ENCODE data around the gene TNNT3. TPM values are rescaled to one million over a fixed set of nuclear protein-coding genes. Genes with fewer than 3 reads are reported as not detected.

The TNNT3 gene
- total and polyA plus RNA-seq, 2 of the 4 experiments (the other 2 are of a cell fraction) = not detected

DNA sequence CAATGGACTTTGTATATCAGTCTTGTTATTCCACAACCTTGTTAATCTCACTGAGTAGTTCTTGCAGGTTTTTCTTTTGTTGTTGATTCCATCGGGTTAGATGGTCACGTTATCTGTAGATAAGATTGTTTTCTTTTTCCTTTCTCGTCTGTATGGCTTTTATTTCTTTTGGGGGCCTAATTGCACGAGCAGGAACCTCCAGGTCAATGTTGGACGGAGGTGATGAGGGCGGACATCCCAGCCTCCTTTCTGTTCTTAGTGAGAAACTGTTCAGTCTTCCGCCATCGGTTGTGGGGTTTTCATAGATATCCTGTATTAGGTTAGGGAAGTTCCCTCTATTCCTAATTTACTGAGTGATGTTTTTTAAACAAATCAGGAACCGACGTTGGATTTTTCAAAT, 23.0 kb upstream of the TNNT3 start:
- H3K18ac ChIP-seq (ENCODE audit: low read depth, low read length) = no peak overlapping the region
- no peak overlapping the region for H3K9ac ChIP-seq (ENCODE audit: low read depth, low read length)
- in situ Hi-C loops (cut with MboI; ENCODE audit: low sequenced_read_pairs) = no loop called here
- H3K4me2 ChIP-seq (ENCODE audit: low read depth, low read length) = no peak overlapping the region
- intact Hi-C loops (cut with micrococcal nuclease) = no loop called here
- H3K79me1 ChIP-seq (ENCODE audit: low read depth in 1 of 2, low read length in 2 of 2) = no peaks in the 10 kb centered on the region
- no peak overlapping the region for H3K56ac ChIP-seq (ENCODE audit: extremely low read depth, insufficient read depth, low read length)
- H4K8ac ChIP-seq (ENCODE audit: low read depth in 2 of 2, low read length in 2 of 2) = no peak overlapping the region
- no peaks in the 10 kb centered on the region for H4K20me1 ChIP-seq (ENCODE audit: insufficient read depth, low read length)
- no peak overlapping the region for H2BK120ac ChIP-seq (ENCODE audit: low read depth, low read length)
- dilution Hi-C loops (cut with HindIII; ENCODE audit: low sequenced_read_pairs, unreplicated experiment) = no loop called here
- no peak overlapping the region for H4K91ac ChIP-seq (ENCODE audit: insufficient read depth, low read depth, low read length)
- H3K4me1 ChIP-seq (ENCODE audit: control insufficient read depth, insufficient read depth, low read length) = no peaks in the 10 kb centered on the region
- ATAC-seq (ENCODE audit: low read depth) (no peak), DNase-seq (no peak)
- no peak overlapping the region for H3K4me3 ChIP-seq (ENCODE audit: insufficient read depth, low read depth, low read length)
- TF ChIP-seq POLR2A (IDR thresholded peaks at IDR 0.05; ENCODE audit: low read depth, low read length) = no peak
- no peak for TF ChIP-seq RAD21 (IDR thresholded peaks at IDR 0.05; ENCODE audit: low read length)
- no peak for TF ChIP-seq NFE2L2 (IDR thresholded peaks at IDR 0.05; ENCODE audit: low read depth, low read length)
- no peak for TF ChIP-seq RCOR1 (IDR thresholded peaks at IDR 0.05; ENCODE audit: insufficient replicate concordance, low read length)
- no peak for TF ChIP-seq SMC3 (IDR thresholded peaks at IDR 0.05; ENCODE audit: low read depth, low read length)
- TF ChIP-seq RFX5 (IDR thresholded peaks at IDR 0.05; ENCODE audit: low read depth, low read length) = no peak
- no peak for TF ChIP-seq MAFK (IDR thresholded peaks at IDR 0.05; ENCODE audit: low read depth, low read length)
- no peak for TF ChIP-seq MXI1 (IDR thresholded peaks at IDR 0.05; ENCODE audit: borderline replicate concordance, low read depth, low read length)
- no peak for TF ChIP-seq CTCF (conservative IDR thresholded peaks at IDR 0.05; ENCODE audit: low read depth, low read length)
- TF ChIP-seq CHD1 (IDR thresholded peaks at IDR 0.05; ENCODE audit: low read depth, low read length) = no peak
- TF ChIP-seq MAZ (IDR thresholded peaks at IDR 0.05; ENCODE audit: borderline replicate concordance, low read depth, low read length) = no peak
- no peak for TF ChIP-seq USF2 (IDR thresholded peaks at IDR 0.05; ENCODE audit: low read depth, low read length)
- no peak for TF ChIP-seq FOS (IDR thresholded peaks at IDR 0.05; ENCODE audit: low read depth, low read length)
- H3K36me3 ChIP-seq (ENCODE audit: control insufficient read depth, insufficient read depth, low read length) = no peaks in the 10 kb centered on the region
- H3K9me1 ChIP-seq (ENCODE audit: insufficient read depth, low read length) = no peaks in the 10 kb centered on the region
- H2BK15ac ChIP-seq (ENCODE audit: low read depth, low read length) = no peak overlapping the region
- no CpG with 5 or more reads among the region's 10 CpGs for WGBS, 2 experiments (ENCODE audit: extremely low coverage in 2 of 2, insufficient read length in 1 of 2)
- no peak overlapping the region for H2AK5ac ChIP-seq (ENCODE audit: low read depth, low read length)
- no peak overlapping the region for H4K5ac ChIP-seq (ENCODE audit: low read depth, low read length)
- peaks cover 30% of the 10 kb centered on the region for H3K27me3 ChIP-seq (ENCODE audit: control insufficient read depth, insufficient read depth, low read length)
- BruUV-seq (replicated peaks) = no TSS peak
- ChIA-PET POLR2A (ENCODE audit: unreplicated experiment) (no interaction called here), CTCF (no interaction called here)
- H3K27ac ChIP-seq (ENCODE audit: insufficient read depth, low read length) = no peak overlapping the region
- no peak overlapping the region for H3K14ac ChIP-seq (replicated peaks; ENCODE audit: low read depth, low read length)
- H3K9me3 ChIP-seq (ENCODE audit: control insufficient read depth, insufficient read depth, low read length) = no peaks in the 10 kb centered on the region
- H2AK9ac ChIP-seq (replicated peaks; ENCODE audit: low read depth, low read length, poor library complexity) = no peak overlapping the region
- no peak overlapping the region for H2AFZ ChIP-seq (replicated peaks; ENCODE audit: low read length, poor library complexity)
- no peak overlapping the region for H2BK5ac ChIP-seq (ENCODE audit: low read depth, low read length, poor library complexity, severe bottlenecking)
- no peak overlapping the region for H3K23ac ChIP-seq (ENCODE audit: low read depth, low read length)
- no peak overlapping the region for H2BK20ac ChIP-seq (ENCODE audit: low read depth, low read length)
- no peak overlapping the region for H3K4ac ChIP-seq (ENCODE audit: low read depth, low read length)

All from IMR-90 (cell line).